K562 (cell line): ENCODE data around the gene ZKSCAN4. TPM values are rescaled to one million over a fixed set of nuclear protein-coding genes. Genes with fewer than 3 reads are reported as not detected.

Experiments used
- CBX3 ChIP-seq, 2 experiments: IDR thresholded peaks; 1 replicate in 1 of 2; 2 replicates in 1 of 2; pipeline ENCODE4 v1.6.1; 2012; ENCODE audit warnings: inconsistent platforms in 2 of 2, low read length in 2 of 2, borderline replicate concordance in 1 of 2, control low read depth in 1 of 2
- CGGBP1 ChIP-seq: fragments of 250-450 bp; sonication (Bioruptor Pico); IDR thresholded peaks from 2 replicates; pipeline ENCODE4 v1.9.0; 2021; ENCODE audit warnings: mild to moderate bottlenecking
- DEAF1 ChIP-seq: fragments of 450-650 bp; formaldehyde crosslinking; IDR thresholded peaks from 2 replicates; pipeline ENCODE4 v1.4.0; 2020; ENCODE audit warnings: mild to moderate bottlenecking, moderate library complexity
- FOXK1 ChIP-seq: sonication (generic); formaldehyde crosslinking; IDR thresholded peaks from 2 replicates; pipeline ENCODE4 v1.8.0; 2022; ENCODE audit warnings: missing genetic modification reagents, mild to moderate bottlenecking, borderline replicate concordance
- PHF8 ChIP-seq: fragments of 200-600 bp; sonication (generic); IDR thresholded peaks from 2 replicates; pipeline ENCODE4 v1.6.1; 2012; ENCODE audit warnings: mixed run types, mild to moderate bottlenecking, inconsistent platforms, low read length, moderate library complexity, borderline replicate concordance
- POLR2H ChIP-seq: IDR thresholded peaks from 2 replicates; pipeline ENCODE4 v1.6.1; 2016; ENCODE audit warnings: missing genetic modification characterization, low read depth, mild to moderate bottlenecking, control low read depth, missing compliant biosample characterization, moderate library complexity
- TRIM24 ChIP-seq, 2 experiments: fragments of 450-650 bp; IDR thresholded peaks; 2 replicates each; pipeline ENCODE4 v1.6.1; 2016
- ZKSCAN1 ChIP-seq: fragments of 150-350 bp; IDR thresholded peaks from 2 replicates; pipeline ENCODE4 v1.6.1; 2016; ENCODE audit warnings: low read depth, low read length
- ZNF232 ChIP-seq: sonication (generic); formaldehyde crosslinking; IDR thresholded peaks from 2 replicates; pipeline ENCODE4 v1.8.0; 2022; ENCODE audit warnings: mild to moderate bottlenecking, missing genetic modification reagents
- ZNF445 ChIP-seq: fragments of 250-450 bp; sonication (Bioruptor Pico); IDR thresholded peaks from 2 replicates; pipeline ENCODE4 v1.4.0; 2020; ENCODE audit warnings: low read depth, mild to moderate bottlenecking, moderate library complexity
- ZNF75A ChIP-seq: fragments of 450-650 bp; formaldehyde crosslinking; IDR thresholded peaks from 2 replicates; pipeline ENCODE4 v1.4.0; 2020; ENCODE audit warnings: mild to moderate bottlenecking
- polyA plus RNA-seq, 8 experiments: library from polyadenylated mRNA; depleted of rRNA in 4 of 8; stranded (reverse) in 5 of 8; unstranded in 3 of 8; fragments of >200 nt; fragmentation: Nextera tagmentation in 2 of 8; fragmentation: Illumina TruSeq in 1 of 8; extraction: Ambion mirVana in 2 of 8; extraction: Trizol in 1 of 8; gene quantifications; 2 replicates each; pipeline versions ENCODE4 v1.2.1 to v1.2.3, GENCODE V29; 2011 to 2014; ENCODE audit warnings: inconsistent platforms in 1 of 8, missing spikeins in 1 of 8
- total RNA-seq, 7 experiments: library from RNA; depleted of rRNA in 6 of 7; stranded (reverse); fragments of >200 nt in 6 of 7; fragmentation: Illumina TruSeq in 2 of 7; extraction: Trizol in 2 of 7; gene quantifications; 2 replicates each; pipeline versions ENCODE4 v1.2.1 to v1.2.3, GENCODE V29; 2011 to 2021; ENCODE audit warnings: low replicate concordance in 1 of 7

The ZKSCAN4 gene
- total and polyA plus RNA-seq, 9 of the 15 experiments (the other 6 are each of a cell fraction or from before 2014, with no cell fraction given) = 1.2 to 5.3 (median 4.7) TPM

GRCh38 chr6:28232785-28233184, 19.3 kb downstream of the ZKSCAN4 start (continued):
- TF ChIP-seq DEAF1 (CRISPR knock-in tag) = 0 out of 2 replicates have a peak, but pooled peaks have one; percentile 7
- TF ChIP-seq ZNF232 (CRISPR knock-in tag) = no peak
- no peak for TF ChIP-seq POLR2H (tag)
- peak; percentile 91 for TF ChIP-seq ZNF445
- TF ChIP-seq ZNF75A (CRISPR knock-in tag) = peak; percentile 97
- TF ChIP-seq PHF8 = no peak
- 0 out of 4 replicates have a peak, but pooled peaks of 1 of the 2 experiments have one; percentile 21 for TF ChIP-seq TRIM24 (IDR thresholded peaks at IDR 0.05)
- no peak for TF ChIP-seq CGGBP1
- peak in 1 of 2 experiments; percentile 38; a peak in 1 of 3 replicates for TF ChIP-seq CBX3 (IDR thresholded peaks at IDR 0.05; ENCODE audit: borderline replicate concordance in 1 of 2, low read length in 2 of 2)
- TF ChIP-seq ZKSCAN1 = no peak
- no peak for TF ChIP-seq FOXK1 (CRISPR knock-in tag)
